K562 (cell line): ENCODE measurements around the gene CTRL. TPM values are rescaled to one million over a fixed set of nuclear protein-coding genes. Genes with fewer than 3 reads are reported as not detected.
A peak's percentile ranks its signal among the peaks of the same experiment; 100 is the strongest.

ENCODE experiments used
- CHD7 ChIP-seq: fragments of 200-600 bp; sonication (generic); IDR thresholded peaks from one replicate; pipeline ENCODE4 v1.6.1; 2012; ENCODE audit warnings: mild to moderate bottlenecking, low read depth, low read length, inconsistent platforms
- KAT7 ChIP-seq: sonication (generic); formaldehyde crosslinking; IDR thresholded peaks from 2 replicates; pipeline ENCODE4 v1.8.0; 2022; ENCODE audit warnings: missing genetic modification reagents, mild to moderate bottlenecking, borderline replicate concordance
- KDM5B ChIP-seq: fragments of 200-600 bp; sonication (generic); IDR thresholded peaks from 2 replicates; pipeline ENCODE4 v1.6.1; 2012; ENCODE audit warnings: low read depth, mild to moderate bottlenecking, moderate library complexity, low read length, control low read depth, inconsistent platforms; ENCODE audit not compliant: insufficient replicate concordance
- NR2C2 ChIP-seq, 2 experiments: fragments of 200-800 bp in 1 of 2; sonication (Bioruptor generic) in 1 of 2; sonication (generic) in 1 of 2; formaldehyde crosslinking in 1 of 2; IDR thresholded peaks; 2 replicates each; pipeline versions ENCODE4 v1.6.1 to v1.8.0; 2016 to 2022; ENCODE audit warnings: mild to moderate bottlenecking in 1 of 2, missing compliant biosample characterization in 1 of 2, missing genetic modification characterization in 1 of 2, missing genetic modification reagents in 1 of 2
- POLR2B ChIP-seq: fragments of 450-650 bp; IDR thresholded peaks from 2 replicates; pipeline ENCODE4 v1.6.1; 2018; ENCODE audit warnings: low read depth; ENCODE audit not compliant: partially characterized antibody
- ZNF407 ChIP-seq: fragments of 450-650 bp; IDR thresholded peaks from 2 replicates; pipeline ENCODE4 v1.6.1; 2016; ENCODE audit warnings: low read depth
- polyA plus RNA-seq, 8 experiments: library from polyadenylated mRNA; depleted of rRNA in 4 of 8; stranded (reverse) in 5 of 8; unstranded in 3 of 8; fragments of >200 nt; fragmentation: Nextera tagmentation in 2 of 8; fragmentation: Illumina TruSeq in 1 of 8; extraction: Ambion mirVana in 2 of 8; extraction: Trizol in 1 of 8; gene quantifications; 2 replicates each; pipeline versions ENCODE4 v1.2.1 to v1.2.3, GENCODE V29; 2011 to 2014; ENCODE audit warnings: inconsistent platforms in 1 of 8, missing spikeins in 1 of 8
- total RNA-seq, 7 experiments: library from RNA; depleted of rRNA in 6 of 7; stranded (reverse); fragments of >200 nt in 6 of 7; fragmentation: Illumina TruSeq in 2 of 7; extraction: Trizol in 2 of 7; gene quantifications; 2 replicates each; pipeline versions ENCODE4 v1.2.1 to v1.2.3, GENCODE V29; 2011 to 2021; ENCODE audit warnings: low replicate concordance in 1 of 7

The CTRL gene
- total and polyA plus RNA-seq, 9 of the 15 experiments (the other 6 are each of a cell fraction or from before 2014, with no cell fraction given) = 1.4 to 5.6 (median 2.5) TPM

- TF ChIP-seq CHD7 (no peak), KAT7 (0 out of 2 replicates have a peak, but pooled peaks have one; percentile 49), POLR2B (no peak), KDM5B (no peak), NR2C2 (CRISPR knock-in tag; IDR thresholded peaks at IDR 0.05) (0 out of 2 replicates have a peak, but pooled peaks have one; percentile 48), NR2C2 (tag; IDR thresholded peaks at IDR 0.05) (no peak; the same call in 1 of the 2 replicates), ZNF407 (no peak)
These were observed 4.6 kb upstream of the CTRL start, which contains the start of gene PSMB10 (continued) for GRCh38 chr16:67936124-67936879.
